BE2C (cell line): ENCODE data around the gene GPD2.

Experiments
- DNase-seq: peaks from one replicate; pipeline ENCODE4 v3.0.0-alpha.2; 2020
- H3K27me3 ChIP-seq: fragments of 250-450 bp; sonication (Bioruptor Pico); 2 replicates; pipeline ENCODE4 v1.5.1; 2020; ENCODE audit warnings: mild to moderate bottlenecking
- H3K36me3 ChIP-seq: fragments of 250-450 bp; sonication (Bioruptor Pico); 2 replicates; pipeline ENCODE4 v1.5.1; 2020; ENCODE audit warnings: mild to moderate bottlenecking
- H3K4me1 ChIP-seq: fragments of 250-450 bp; sonication (Bioruptor Pico); 2 replicates; pipeline ENCODE4 v1.5.1; 2020
- H3K4me3 ChIP-seq: 2 replicates; pipeline ENCODE4 v1.5.1; 2011; ENCODE audit warnings: low read depth, low read length
- H3K9me3 ChIP-seq: fragments of 250-450 bp; sonication (Bioruptor Pico); 2 replicates; pipeline ENCODE4 v1.5.1; 2020
- CTCF ChIP-seq: IDR thresholded peaks from 2 replicates; pipeline ENCODE4 v1.5.1; 2012; ENCODE audit warnings: mild to moderate bottlenecking, low read depth, low read length

The GPD2 gene

GRCh38 chr2:156573710-156574109 lies 137.5 kb downstream of the GPD2 start:
- DNase-seq, result no peak
- no peaks in the 10 kb centered on the region for H3K27me3 ChIP-seq
- no peaks in the 10 kb centered on the region for H3K9me3 ChIP-seq
- H3K36me3 ChIP-seq, result no peaks in the 10 kb centered on the region
- no peak overlapping the region for H3K4me3 ChIP-seq
- TF ChIP-seq CTCF, result no peak
- H3K4me1 ChIP-seq, result no peaks in the 10 kb centered on the region

GRCh38 chr2:156574112-156574511 lies 137.9 kb downstream of the GPD2 start:
- Histone ChIP-seq H3K27me3 (no peaks in the 10 kb centered on the region), H3K4me3 (no peak overlapping the region), H3K4me1 (no peaks in the 10 kb centered on the region), H3K9me3 (no peaks in the 10 kb centered on the region), H3K36me3 (no peaks in the 10 kb centered on the region)
- no peak for DNase-seq
- TF ChIP-seq CTCF, result no peak

- Histone ChIP-seq H3K27me3 (no peaks in the 10 kb centered on the region), H3K36me3 (no peaks in the 10 kb centered on the region), H3K9me3 (no peaks in the 10 kb centered on the region), H3K4me1 (no peaks in the 10 kb centered on the region), H3K4me3 (no peak overlapping the region)
- no peak for DNase-seq
- TF ChIP-seq CTCF, result no peak
Observed at GRCh38 chr2:156576005-156576404, 139.8 kb downstream of the GPD2 start.

GRCh38 chr2:156580501-156580900 lies 144.3 kb downstream of the GPD2 start:
- no peak for TF ChIP-seq CTCF
- Histone ChIP-seq H3K4me3 (no peak overlapping the region), H3K9me3 (no peaks in the 10 kb centered on the region), H3K27me3 (no peaks in the 10 kb centered on the region), H3K36me3 (no peaks in the 10 kb centered on the region), H3K4me1 (no peaks in the 10 kb centered on the region)
- DNase-seq, result no peak

- DNase-seq, result no peak
- Histone ChIP-seq H3K36me3 (no peaks in the 10 kb centered on the region), H3K27me3 (no peaks in the 10 kb centered on the region), H3K9me3 (no peaks in the 10 kb centered on the region), H3K4me3 (no peak overlapping the region), H3K4me1 (no peaks in the 10 kb centered on the region)
- TF ChIP-seq CTCF, result no peak
Observed at GRCh38 chr2:156581280-156581679, 145.1 kb downstream of the GPD2 start.

GRCh38 chr2:156585457-156585856 lies 149.3 kb downstream of the GPD2 start:
- Histone ChIP-seq H3K9me3 (no peaks in the 10 kb centered on the region), H3K36me3 (no peaks in the 10 kb centered on the region), H3K4me1 (no peaks in the 10 kb centered on the region), H3K27me3 (no peaks in the 10 kb centered on the region), H3K4me3 (no peak overlapping the region)
- no peak for DNase-seq
- TF ChIP-seq CTCF, result no peak
